AG10803 (cell line): ENCODE data around the gene LRRC46.

Experiments used
- DNase-seq: peaks from one replicate; pipeline ENCODE4 v3.0.0; 2010; ENCODE audit warnings: low read depth
- H3K4me3 ChIP-seq: 2 replicates; pipeline ENCODE4 v1.5.1; 2011; ENCODE audit warnings: mild to moderate bottlenecking, low read length, control low read depth
- CTCF ChIP-seq: conservative IDR thresholded peaks from 2 replicates; pipeline ENCODE4 v1.5.1; 2011; ENCODE audit warnings: mild to moderate bottlenecking, low read length, control low read depth, inconsistent platforms

LRRC46 gene

GRCh38 chr17:47810200-47810821 is 21.2 kb upstream of the LRRC46 start:
- no peak overlapping the region for H3K4me3 ChIP-seq
- peak; percentile 87 for DNase-seq
- no peak for TF ChIP-seq CTCF

- DNase-seq, result no peak
- H3K4me3 ChIP-seq, result no peak overlapping the region
- no peak for TF ChIP-seq CTCF
Measured at GRCh38 chr17:47810901-47811635, 20.4 kb upstream of the LRRC46 start.

- TF ChIP-seq CTCF, result no peak
- H3K4me3 ChIP-seq, result no peak overlapping the region
- no peak for DNase-seq
Measured at GRCh38 chr17:47811709-47812108, 19.8 kb upstream of the LRRC46 start.

- H3K4me3 ChIP-seq, result no peak overlapping the region
- DNase-seq, result no peak
- no peak for TF ChIP-seq CTCF
Measured at GRCh38 chr17:47812146-47812920, 19.1 kb upstream of the LRRC46 start.

GRCh38 chr17:47813077-47813476 is 18.4 kb upstream of the LRRC46 start:
- TF ChIP-seq CTCF, result no peak
- no peak for DNase-seq
- no peak overlapping the region for H3K4me3 ChIP-seq

GRCh38 chr17:47813512-47814031 is 17.9 kb upstream of the LRRC46 start:
- H3K4me3 ChIP-seq, result no peak overlapping the region
- DNase-seq, result no peak
- no peak for TF ChIP-seq CTCF
